CD8-positive, alpha-beta memory T cell (primary cell): Measurements from ENCODE around the gene WDR20. TPM values are rescaled to one million over a fixed set of nuclear protein-coding genes. Genes with fewer than 3 reads are reported as not detected.

Experiments
- polyA plus RNA-seq: library from polyadenylated mRNA; unstranded; fragments of 300-500 nt; fragmentation: Illumina TruSeq; gene quantifications from one replicate; pipeline ENCODE4 v1.2.3, GENCODE V29; 2021
- total RNA-seq, 2 experiments: library from RNA; stranded (reverse); gene quantifications; one replicate each; pipeline ENCODE4 v1.2.3, GENCODE V29; 2021

WDR20 gene
- total and polyA plus RNA-seq, 3 experiments from 2014 or later: 16.8 to 35.2 (median 32.8) TPM

Other genes with a start within 250 kb of the WDR20 start
- 100 to 1,000 TPM; 241 to 249 TPM for gene DYNC1H1, start 175.3 kb upstream of the WDR20 start, total RNA-seq
- 59.7 TPM for gene DYNC1H1, start 175.3 kb upstream of the WDR20 start, polyA plus RNA-seq
- 1,000 to 10,000 TPM; 1,459 to 1,586 TPM for gene HSP90AA1, start 52.9 kb upstream of the WDR20 start, total RNA-seq
- 579 TPM for gene HSP90AA1, start 52.9 kb upstream of the WDR20 start, polyA plus RNA-seq
- gene MOK, start 165.3 kb downstream of the WDR20 start, total RNA-seq: 1 to 10 TPM; 5.8 to 7.3 TPM
- 2.8 TPM for gene MOK, start 165.3 kb downstream of the WDR20 start, polyA plus RNA-seq
- gene ZNF839, start 179.8 kb downstream of the WDR20 start, total RNA-seq: 10 to 100 TPM; 12.9 to 14.0 TPM
- gene ZNF839, start 179.8 kb downstream of the WDR20 start, polyA plus RNA-seq: 7.2 TPM
- gene CINP, start 223.0 kb downstream of the WDR20 start, total RNA-seq: 10 to 100 TPM; 65.4 to 66.0 TPM
- 40.5 TPM for gene CINP, start 223.0 kb downstream of the WDR20 start, polyA plus RNA-seq
- 10 to 100 TPM in 1 of 2 experiments, 1 to 10 TPM in 1; 8.4 to 11.6 TPM for gene TECPR2, start 223.0 kb downstream of the WDR20 start, total RNA-seq
- 4.5 TPM for gene TECPR2, start 223.0 kb downstream of the WDR20 start, polyA plus RNA-seq